Left colon (tissue), 2 donors: ENCODE measurements around the gene SCNN1A. TPM values are rescaled to one million over a fixed set of nuclear protein-coding genes. Genes with fewer than 3 reads are reported as not detected.

Experiments
- ATAC-seq: fragments of 200-7000 bp; cut with Tn5 transposase; one replicate; pipeline ENCODE4 v1.9.1; 2020; ENCODE audit warnings: mild to moderate bottlenecking, moderate library complexity
- DNase-seq, 2 donors: peaks; one replicate each; pipeline ENCODE4 v3.0.0-alpha.2; 2020
- intact Hi-C, 2 donors: fragments of 100-400 bp; cut with DNase I in 1 of 2; cut with micrococcal nuclease in 1 of 2; formaldehyde crosslinking; loops; one replicate each; pipeline versions ENCODE4 v1.11.2 to v1.14.0; 2022; cut with DNase I, micrococcal nuclease
- total RNA-seq, 2 donors: library from RNA; stranded (reverse); fragmentation: NEBNext Ultra II Directional; extraction: Animal tissue kit (Norgen Biotek cat#: 25700); gene quantifications; one replicate each; pipeline ENCODE4 v1.2.1, GENCODE V29; 2021
- donor health status: DM: no; HTN: no; CAD: no.
- donor health status: DM: yes; HTN: yes; CAD: no.

The SCNN1A gene
- total RNA-seq, 2 donors from 2014 or later = 289 to 459 TPM

DNA sequence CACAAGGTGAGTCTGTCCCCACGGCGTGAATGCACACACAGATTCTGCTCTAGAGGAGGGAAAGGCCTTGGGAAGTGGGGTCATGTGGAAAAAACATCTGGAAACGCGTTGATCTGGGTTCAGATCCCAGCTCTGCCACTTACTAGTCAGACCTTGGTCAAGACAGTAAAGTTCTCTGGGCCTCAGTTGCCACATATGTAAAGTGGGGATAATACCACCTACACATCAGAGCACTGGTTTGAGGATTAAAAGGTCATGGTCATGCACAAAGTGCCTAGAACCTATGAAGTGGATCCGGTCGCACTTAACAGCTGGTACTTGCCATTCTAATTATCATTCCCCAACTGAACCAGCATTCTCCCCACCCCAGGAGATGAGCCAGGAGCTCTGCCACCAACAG, 60.2 kb downstream of the SCNN1A start:
- intact Hi-C loops = no loop called here
- ATAC-seq = no peak
- DNase-seq = no peak

DNA sequence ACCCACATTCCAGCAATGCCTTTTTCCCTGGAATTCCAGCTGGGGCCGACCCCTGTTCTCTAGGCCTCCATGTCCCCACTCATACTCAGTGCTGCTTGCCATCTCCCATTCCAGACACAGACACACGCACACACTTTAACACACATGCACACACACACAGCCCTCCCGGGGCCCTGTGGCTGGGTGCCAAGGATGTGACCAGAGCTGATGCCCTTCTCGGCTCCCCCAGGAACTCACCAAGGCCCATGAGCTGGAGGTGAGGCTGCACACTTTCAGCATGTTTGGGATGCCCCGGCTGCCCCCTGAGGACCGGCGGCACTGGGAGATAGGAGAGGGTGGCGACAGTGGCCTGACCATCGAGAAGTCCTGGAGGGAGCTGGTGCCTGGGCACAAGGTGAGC, 60.6 kb downstream of the SCNN1A start:
- ATAC-seq (no peak), DNase-seq (no peak)
- intact Hi-C loops = no loop called here

- intact Hi-C loops = no loop called here
- ATAC-seq = no peak
- DNase-seq = no peak
These were observed 61.9 kb downstream of the SCNN1A start for GRCh38 chr12:6313326-6313940.

GRCh38 chr12:6312529-6313325, 62.6 kb downstream of the SCNN1A start:
- peak; percentile 88 to 93 for DNase-seq
- ATAC-seq = peak; percentile 68
- intact Hi-C loops = no loop called here

DNA sequence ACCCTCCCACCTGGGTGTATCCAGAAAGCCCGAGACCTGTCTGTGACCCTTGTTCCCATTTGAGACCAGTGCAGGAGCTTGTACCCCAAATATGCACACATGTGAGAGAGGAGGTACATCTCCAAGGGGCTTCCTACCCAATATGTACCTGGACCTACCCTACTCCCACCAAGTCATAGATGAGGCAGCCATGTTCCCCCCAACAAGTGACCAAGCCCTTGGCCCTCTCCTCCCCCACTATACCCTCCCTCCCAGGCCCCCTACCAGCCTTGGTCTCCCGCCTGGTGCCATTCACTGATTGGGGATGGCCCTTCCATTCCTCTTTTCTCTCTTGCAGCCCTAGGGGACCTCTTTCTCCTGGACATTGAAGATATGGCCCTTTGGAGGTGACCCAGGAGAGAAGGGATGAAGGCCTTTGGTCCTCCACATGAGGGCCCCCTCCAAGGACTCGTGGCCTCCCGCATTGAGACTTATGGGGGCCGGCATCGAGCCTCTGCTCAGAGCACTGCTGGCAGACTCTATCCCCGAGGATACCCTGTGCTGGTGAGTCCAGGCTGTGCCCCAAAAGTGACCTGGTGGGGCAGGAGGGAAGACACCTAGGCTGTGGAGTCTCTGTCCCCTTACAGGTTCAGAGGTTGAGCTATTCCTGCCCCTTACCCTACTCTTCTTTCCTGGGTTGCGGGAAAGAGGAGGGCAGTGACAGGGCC, 63.4 kb downstream of the SCNN1A start:
- ATAC-seq (no peak), DNase-seq (no peak)
- intact Hi-C loops = no loop called here

DNA sequence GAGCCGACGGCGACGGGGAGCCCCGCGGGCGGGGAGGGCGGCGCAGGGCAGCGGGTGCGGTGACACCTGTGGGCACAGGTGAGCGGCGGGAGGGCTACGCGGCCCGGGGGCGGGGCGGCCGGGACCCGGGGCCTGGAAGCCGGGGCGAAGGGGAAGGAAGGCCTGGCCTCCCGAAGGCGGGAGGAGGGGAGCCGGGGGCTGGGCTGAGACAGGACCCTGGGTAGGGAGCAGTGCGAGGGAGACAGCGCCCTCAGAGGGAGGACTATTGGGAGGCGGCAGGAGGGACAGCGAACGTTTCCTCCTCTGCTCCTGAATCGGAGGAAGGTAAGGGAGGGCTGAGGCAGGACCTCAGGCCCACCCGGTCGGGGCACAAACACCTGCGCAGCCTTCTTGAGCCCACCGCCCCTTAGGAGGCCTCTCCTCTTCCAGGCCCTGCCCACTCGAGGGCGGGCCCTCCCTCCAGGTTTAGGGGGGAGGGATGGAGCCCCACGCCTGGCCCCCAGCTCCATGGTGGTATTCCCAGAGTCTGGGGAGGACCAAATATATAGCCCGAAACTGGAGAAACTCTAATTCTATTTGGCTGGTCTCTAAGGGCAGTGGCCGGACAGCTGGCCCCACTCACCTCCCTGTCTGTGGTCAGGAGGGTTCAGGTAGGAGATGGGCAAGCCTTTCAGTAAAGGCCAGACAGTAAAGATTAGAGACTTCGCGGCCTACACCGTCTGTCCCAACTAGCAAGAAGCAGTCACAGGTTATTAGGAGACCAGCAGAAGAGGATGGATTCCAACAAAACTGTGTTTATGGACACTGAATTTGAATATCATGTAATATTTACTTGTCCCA, 64.4 kb downstream of the SCNN1A start:
- DNase-seq (peak in 1 of 2 donors; percentile 47), ATAC-seq (peak; percentile 7)
- intact Hi-C loops = no loop called here

- intact Hi-C loops = no loop called here
- DNase-seq (no peak), ATAC-seq (no peak)
These were observed 67.8 kb downstream of the SCNN1A start for GRCh38 chr12:6307529-6307928.

GRCh38 chr12:6306599-6307220, 68.7 kb downstream of the SCNN1A start:
- DNase-seq (no peak), ATAC-seq (no peak)

DNA sequence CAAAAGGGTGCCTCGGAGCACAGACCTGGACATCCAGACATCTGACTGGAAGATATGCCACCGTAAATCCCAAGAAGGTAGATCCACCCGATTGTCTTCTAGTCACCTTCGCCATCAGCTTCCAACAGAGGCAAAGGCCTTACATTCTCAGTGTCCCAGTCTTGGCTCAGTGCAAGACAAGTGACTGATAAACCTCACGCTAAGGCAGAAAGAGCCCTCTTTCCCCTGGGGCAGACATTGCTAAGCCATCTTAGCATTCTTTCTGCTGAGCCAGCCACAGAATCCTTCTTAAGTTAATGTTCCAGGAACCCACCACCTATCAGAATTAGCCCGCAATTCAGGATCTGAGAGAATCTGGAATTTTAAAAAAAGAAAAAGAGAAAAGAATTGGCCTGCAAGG, 69.2 kb downstream of the SCNN1A start:
- DNase-seq = no peak
- ATAC-seq = no peak
- intact Hi-C loops = no loop called here

More at GRCh38 chr12:6306599-6307220, 68.7 kb downstream of the SCNN1A start:
- intact Hi-C loops = no loop called here

GRCh38 chr12:6303071-6303470, 72.3 kb downstream of the SCNN1A start:
- ATAC-seq (peak; percentile 79), DNase-seq (no peak)
- intact Hi-C loops = no loop called here

GRCh38 chr12:6302621-6303020, 72.7 kb downstream of the SCNN1A start:
- intact Hi-C loops = no loop called here

GRCh38 chr12:6301721-6302120, 73.6 kb downstream of the SCNN1A start:
- ATAC-seq (no peak), DNase-seq (no peak)
- intact Hi-C loops = no loop called here

More at GRCh38 chr12:6302621-6303020, 72.7 kb downstream of the SCNN1A start:
- ATAC-seq = no peak
- no peak for DNase-seq

- ATAC-seq (no peak), DNase-seq (no peak)
These were observed 78.2 kb downstream of the SCNN1A start for GRCh38 chr12:6297170-6297569.

More at GRCh38 chr12:6297170-6297569, 78.2 kb downstream of the SCNN1A start:
- intact Hi-C loops = no loop called here

Other genes starting within 250 kb of the SCNN1A start
- gene CD9, start 175.2 kb downstream of the SCNN1A start, total RNA-seq = 100 to 1,000 TPM; 574 to 766 TPM
- 100 to 1,000 TPM; 140 to 147 TPM for gene PLEKHG6, start 64.9 kb downstream of the SCNN1A start, total RNA-seq
- gene TNFRSF1A, start 33.5 kb downstream of the SCNN1A start, total RNA-seq = 100 to 1,000 TPM; 140 to 170 TPM
- gene LTBR, start 8.6 kb upstream of the SCNN1A start, total RNA-seq = 100 to 1,000 TPM; 120 to 129 TPM
- gene CD27, start 69.4 kb upstream of the SCNN1A start, total RNA-seq = 1 to 10 TPM; 1.3 to 4.4 TPM
- gene TAPBPL, start 76.5 kb upstream of the SCNN1A start, total RNA-seq = 10 to 100 TPM; 51.2 to 74.2 TPM
- gene VAMP1, start 95.1 kb upstream of the SCNN1A start, total RNA-seq = 1 to 10 TPM; 4.2 to 6.3 TPM
- 100 to 1,000 TPM; 124 to 131 TPM for gene MRPL51, start 117.7 kb upstream of the SCNN1A start, total RNA-seq
- 10 to 100 TPM; 21.9 to 29.4 TPM for gene NCAPD2, start 118.5 kb upstream of the SCNN1A start, total RNA-seq
- 1,000 to 10,000 TPM; 2,230 to 2,756 TPM for gene GAPDH, start 159.0 kb upstream of the SCNN1A start, total RNA-seq
- gene IFFO1, start 180.5 kb upstream of the SCNN1A start, total RNA-seq = 1 to 10 TPM; 3.8 to 7.2 TPM
- gene NOP2, start 192.7 kb upstream of the SCNN1A start, total RNA-seq = 10 to 100 TPM; 22.2 to 34.4 TPM
- 100 to 1,000 TPM; 142 to 157 TPM for gene CHD4, start 231.8 kb upstream of the SCNN1A start, total RNA-seq